ENCODE results near the gene RAG1. TPM values are rescaled to one million over a fixed set of nuclear protein-coding genes. Genes with fewer than 3 reads are reported as not detected.

The RAG1 gene
- total RNA-seq, 4 donors from 2014 or later, result 0.22 to 0.60 (median 0.41) TPM

DNA sequence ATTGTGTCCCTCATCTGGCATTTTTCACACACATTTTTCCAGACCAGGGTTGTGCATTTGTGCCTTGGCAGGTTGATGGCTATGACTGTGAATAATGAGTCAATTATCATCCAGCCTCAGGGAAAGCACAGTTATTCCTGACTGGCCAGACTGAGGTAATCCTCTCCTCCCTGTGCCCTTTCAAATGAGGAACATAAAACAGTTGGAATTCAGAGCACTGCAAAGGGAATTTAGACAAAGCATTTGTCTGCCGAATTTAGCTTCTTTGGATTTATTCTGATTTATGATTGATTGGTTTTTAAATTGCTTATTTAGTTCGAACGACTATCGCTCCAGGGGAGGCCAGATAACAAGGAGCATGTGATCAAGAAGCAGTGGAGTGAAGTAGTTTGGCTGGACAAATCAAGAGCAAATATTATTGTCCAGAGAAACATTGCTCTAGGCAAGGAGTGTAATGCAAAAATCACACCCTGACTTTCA, 61.0 kb downstream of the RAG1 start:
- no peaks in the 10 kb centered on the region for H3K4me1 ChIP-seq
- no peaks in the 10 kb centered on the region for H3K27me3 ChIP-seq
- H3K9me3 ChIP-seq, result no peaks in the 10 kb centered on the region
- H3K27ac ChIP-seq, result no peak overlapping the region
- no peak for TF ChIP-seq EP300 (IDR thresholded peaks at IDR 0.05)
- TF ChIP-seq, protein P1, sequence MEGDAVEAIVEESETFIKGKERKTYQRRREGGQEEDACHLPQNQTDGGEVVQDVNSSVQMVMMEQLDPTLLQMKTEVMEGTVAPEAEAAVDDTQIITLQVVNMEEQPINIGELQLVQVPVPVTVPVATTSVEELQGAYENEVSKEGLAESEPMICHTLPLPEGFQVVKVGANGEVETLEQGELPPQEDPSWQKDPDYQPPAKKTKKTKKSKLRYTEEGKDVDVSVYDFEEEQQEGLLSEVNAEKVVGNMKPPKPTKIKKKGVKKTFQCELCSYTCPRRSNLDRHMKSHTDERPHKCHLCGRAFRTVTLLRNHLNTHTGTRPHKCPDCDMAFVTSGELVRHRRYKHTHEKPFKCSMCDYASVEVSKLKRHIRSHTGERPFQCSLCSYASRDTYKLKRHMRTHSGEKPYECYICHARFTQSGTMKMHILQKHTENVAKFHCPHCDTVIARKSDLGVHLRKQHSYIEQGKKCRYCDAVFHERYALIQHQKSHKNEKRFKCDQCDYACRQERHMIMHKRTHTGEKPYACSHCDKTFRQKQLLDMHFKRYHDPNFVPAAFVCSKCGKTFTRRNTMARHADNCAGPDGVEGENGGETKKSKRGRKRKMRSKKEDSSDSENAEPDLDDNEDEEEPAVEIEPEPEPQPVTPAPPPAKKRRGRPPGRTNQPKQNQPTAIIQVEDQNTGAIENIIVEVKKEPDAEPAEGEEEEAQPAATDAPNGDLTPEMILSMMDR (IDR thresholded peaks at IDR 0.05), result no peak
- TF ChIP-seq POLR2A (IDR thresholded peaks at IDR 0.05), result no peak
- H3K4me3 ChIP-seq, result no peak overlapping the region
- H3K36me3 ChIP-seq, result peaks cover 0 to 6% (median 0%) of the 10 kb centered on the region in 3 donors
- WGBS, 2 donors, result 53 to 67% methylated on average over 4 of the region's 4 CpGs
- no peak for DNase-seq (ENCODE audit: low spot score in 2 of 2)

Other genes starting within 250 kb of the RAG1 start
- 10 to 100 TPM in 3 of 4 donors, 1 to 10 TPM in 1; 9.9 to 17.7 (median 13.8) TPM for gene TRAF6, start 57.7 kb upstream of the RAG1 start, total RNA-seq
- gene IFTAP, start 26.5 kb downstream of the RAG1 start, total RNA-seq, result 10 to 100 TPM; 17.2 to 40.2 (median 20.7) TPM
- gene RAG2, start 30.2 kb downstream of the RAG1 start, total RNA-seq, result not detected

Data from tibial nerve (tissue), 4 donors.